D341Med (cell line): ENCODE results near the gene TTC28.
"Not testable (repeated sequence)": the region's sequence is repeated elsewhere in the genome, so short reads cannot be mapped to it uniquely, and the experiment has no call there.

Source experiments
- DNase-seq: peaks from one replicate; pipeline ENCODE4 v3.0.0; 2012; ENCODE audit warnings: low spot score

TTC28 gene

GRCh38 chr22:28679611-28680287, at the start of gene TTC28:
Gene TTC28 (minus strand): TSS chr22:28679840. CDS start chr22:28679723, 117 bp downstream.
- DNase-seq = peak; percentile 94

GRCh38 chr22:28728621-28729313, 49.1 kb upstream of the TTC28 start:
- no peak for DNase-seq

GRCh38 chr22:28728002-28728401, 48.4 kb upstream of the TTC28 start:
- no peak for DNase-seq

- DNase-seq = no peak
Measured at GRCh38 chr22:28718044-28718443, 38.4 kb upstream of the TTC28 start.

- no peak for DNase-seq
Measured at GRCh38 chr22:28716686-28717085, 37.0 kb upstream of the TTC28 start.

DNA sequence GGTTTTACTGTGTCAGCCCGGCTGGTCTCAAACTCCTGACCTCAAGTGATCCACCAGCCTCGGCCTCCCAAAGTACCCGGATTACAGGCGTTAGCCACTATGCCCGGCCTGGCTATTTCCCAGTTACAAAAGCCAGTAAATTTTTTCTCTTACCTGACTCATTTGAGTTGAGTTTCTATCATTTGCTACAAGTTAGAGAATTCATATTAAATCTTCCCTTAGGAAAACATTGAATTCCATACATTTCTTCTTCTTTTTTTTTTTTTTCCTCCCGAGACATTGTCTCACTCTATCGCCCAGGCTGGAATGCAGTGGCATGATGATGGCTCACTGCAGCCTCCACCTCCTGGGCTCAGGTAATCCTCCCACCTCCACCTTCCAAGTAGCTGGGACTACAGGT, 36.0 kb upstream of the TTC28 start:
- no peak for DNase-seq

GRCh38 chr22:28714043-28714628, 34.5 kb upstream of the TTC28 start:
- no peak for DNase-seq

- no peak for DNase-seq
Measured at GRCh38 chr22:28711820-28712777, 32.5 kb upstream of the TTC28 start.

DNA sequence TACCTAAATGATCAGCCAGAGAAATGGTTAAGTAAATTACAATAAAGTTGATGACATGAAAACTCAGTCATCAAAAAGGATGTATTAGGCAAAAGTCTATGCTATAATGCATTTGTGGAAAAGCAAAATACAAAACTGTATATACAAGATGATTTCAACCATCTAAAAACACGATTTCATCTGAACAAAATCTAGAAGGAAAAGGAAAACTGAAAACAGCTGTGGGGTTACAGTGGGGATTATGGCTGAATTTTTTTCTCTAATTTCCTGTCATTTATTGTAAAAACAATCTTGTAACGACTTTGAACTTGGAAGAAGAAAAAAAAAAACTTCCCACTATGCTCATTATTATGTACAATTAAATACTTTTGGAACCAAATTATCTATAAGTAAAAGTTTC, 31.7 kb upstream of the TTC28 start:
- DNase-seq = no peak

- no peak for DNase-seq
Measured at GRCh38 chr22:28710576-28711191, 31.0 kb upstream of the TTC28 start.

DNA sequence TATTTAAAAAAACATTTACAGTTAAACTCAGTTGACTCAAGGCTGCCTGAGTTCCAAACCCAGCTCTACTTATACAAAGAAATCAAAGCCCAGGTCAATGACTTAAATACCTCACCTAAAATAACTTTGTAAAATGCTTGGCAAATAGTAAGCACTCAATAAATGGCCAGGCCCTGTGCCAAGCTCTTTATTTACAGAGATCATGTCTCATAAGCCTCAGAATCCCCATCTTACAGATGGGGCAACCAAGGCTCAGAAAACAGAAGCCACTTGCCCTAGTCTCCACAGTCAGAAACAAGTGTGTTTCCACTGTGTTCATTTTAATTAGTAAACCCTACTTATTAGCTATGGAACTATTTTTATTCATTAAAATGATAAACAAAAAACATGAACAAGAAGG, 30.5 kb upstream of the TTC28 start:
- no peak for DNase-seq

DNA sequence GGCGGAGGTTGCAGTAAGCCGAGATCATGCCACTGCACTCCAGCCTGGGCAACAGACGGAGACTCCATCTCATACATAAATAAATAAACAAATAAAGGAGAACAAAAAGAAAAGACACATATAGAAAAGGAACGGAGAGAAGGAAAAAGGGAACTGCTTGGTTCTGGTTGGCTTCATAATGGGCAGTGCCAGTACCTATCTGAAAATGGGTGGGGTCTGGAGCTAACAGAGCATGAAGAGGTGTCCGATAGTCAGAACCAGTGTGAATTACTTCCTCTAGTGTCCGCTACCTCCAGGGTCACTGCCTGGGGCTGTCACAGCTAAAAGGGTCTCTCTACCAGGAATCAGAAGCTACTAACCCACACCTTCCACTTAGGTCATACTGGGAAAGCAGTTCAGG, 27.2 kb upstream of the TTC28 start:
- no peak for DNase-seq

- DNase-seq = no peak
Measured at GRCh38 chr22:28703436-28703835, 23.8 kb upstream of the TTC28 start.

DNA sequence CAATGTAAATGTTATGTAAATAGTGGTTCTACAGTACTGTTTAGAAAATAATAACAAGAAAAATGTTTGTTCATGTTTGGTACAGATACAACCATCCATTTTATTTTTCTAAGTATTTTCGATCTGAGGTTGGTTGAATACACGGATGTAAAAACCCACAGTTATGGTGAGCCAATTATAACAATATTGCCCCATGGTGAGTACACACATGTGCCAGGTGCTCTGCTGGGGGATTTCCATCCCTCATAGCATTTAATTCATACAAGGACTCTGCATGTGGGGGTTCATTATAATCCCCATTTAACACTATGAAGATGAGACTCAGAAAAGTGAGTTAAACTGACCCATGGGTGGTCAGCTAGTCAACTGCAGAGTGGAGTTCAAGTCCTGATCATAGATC, 23.3 kb upstream of the TTC28 start:
- DNase-seq = no peak

DNA sequence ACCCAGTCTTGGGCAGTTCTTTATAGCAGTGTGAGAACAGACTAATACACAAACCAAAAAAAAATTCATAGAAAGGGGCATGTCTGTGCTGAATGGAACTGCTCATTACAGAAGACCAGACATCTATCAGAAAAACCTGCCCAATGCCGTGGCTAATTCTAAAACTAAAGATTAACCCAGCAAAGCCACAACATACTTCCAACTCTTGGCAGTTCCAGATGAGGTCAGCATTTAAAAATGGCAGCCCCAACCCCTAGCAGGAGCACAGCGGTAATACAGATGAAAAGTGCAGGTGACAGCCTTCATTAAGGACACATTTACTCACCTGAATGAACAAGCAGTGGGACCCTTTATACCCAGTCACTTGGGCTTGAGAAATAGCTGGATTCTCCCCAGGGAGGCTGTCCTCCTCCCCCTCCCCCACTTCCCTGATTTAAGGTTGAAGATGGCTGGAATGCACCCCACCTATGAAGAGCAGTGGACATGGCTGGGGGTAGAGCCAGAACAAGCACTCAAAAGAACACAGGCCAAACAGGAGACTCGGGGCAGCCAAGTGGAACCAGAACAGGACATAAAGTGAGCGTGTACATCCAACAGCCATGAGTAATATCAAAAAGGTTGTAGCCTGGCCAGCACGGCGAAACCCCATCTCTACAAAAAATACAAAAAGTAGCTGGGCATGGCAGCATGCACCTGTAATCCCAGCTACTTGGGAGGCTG, 13.6 kb upstream of the TTC28 start:
- not testable (repeated sequence) for DNase-seq

GRCh38 chr22:28689796-28690195, 10.2 kb upstream of the TTC28 start:
- not testable (repeated sequence) for DNase-seq

GRCh38 chr22:28682966-28683365, 3.3 kb upstream of the TTC28 start:
- DNase-seq = not testable (repeated sequence)

GRCh38 chr22:28680813-28681490, 1.3 kb upstream of the TTC28 start:
- DNase-seq = not testable (repeated sequence)

DNA sequence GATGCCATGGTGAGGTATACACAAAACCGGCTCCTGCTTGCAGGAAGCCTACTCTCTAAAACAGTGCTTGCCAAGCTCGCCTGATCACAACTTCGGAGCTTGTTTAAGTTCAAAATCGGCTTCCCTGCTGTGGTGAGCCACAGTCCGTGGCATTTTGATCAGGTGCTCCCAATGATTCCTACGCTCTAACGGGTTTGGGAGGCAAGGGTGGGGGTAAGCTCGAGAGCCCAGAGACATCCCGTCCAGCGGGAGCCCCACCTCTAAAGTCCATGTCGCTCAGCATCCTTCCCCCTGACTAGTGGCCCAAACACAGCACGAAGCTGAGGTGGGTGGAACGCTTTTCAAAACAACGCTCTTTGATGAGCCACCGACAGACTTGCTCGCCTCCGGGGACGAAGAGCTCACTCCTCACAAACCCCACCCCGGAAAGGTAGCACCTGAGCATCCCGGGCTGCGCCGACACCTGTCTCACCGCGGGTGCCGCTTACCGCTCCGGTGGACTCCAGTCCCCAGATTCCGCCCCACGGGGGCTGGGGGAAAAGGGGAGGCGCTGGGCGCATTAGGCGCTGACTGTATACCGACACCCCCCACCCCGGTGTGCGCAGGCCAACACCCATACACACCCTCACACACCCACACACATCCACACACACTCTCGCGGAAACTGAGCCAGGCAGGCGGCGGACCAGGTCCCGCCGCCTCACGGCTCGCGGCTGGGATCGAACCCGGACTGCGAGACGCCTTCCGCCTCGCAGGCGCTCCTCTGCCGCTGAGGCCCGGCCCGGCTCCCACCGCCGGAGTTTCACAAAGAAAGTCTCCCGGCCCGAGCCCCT, 646 bp downstream of the TTC28 start:
- DNase-seq = peak; percentile 60

DNA sequence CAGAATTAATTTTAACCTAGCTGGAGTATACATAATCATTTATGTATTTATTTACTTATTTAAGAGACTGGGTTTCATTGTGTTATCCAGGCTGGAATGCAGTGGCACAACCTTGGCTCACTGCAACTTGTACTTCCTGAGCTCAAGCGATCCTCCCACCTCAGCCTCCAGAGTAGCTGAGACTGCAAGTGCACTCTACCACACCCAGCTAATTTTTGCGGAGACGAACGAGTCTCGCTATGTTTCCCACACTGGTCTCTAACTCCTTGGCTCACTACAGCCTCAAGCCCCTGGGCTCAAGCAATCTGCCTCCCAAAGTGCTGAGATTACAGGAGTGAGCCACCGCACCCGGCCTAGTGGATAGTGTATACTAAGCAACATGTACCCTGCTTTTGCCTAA, 1.5 kb downstream of the TTC28 start:
- not testable (repeated sequence) for DNase-seq
